NCI-H1105 treated with DMSO at 0.1 percent for 48 hours (cell line): ENCODE data around the gene ZNF664.

ENCODE experiments used
- DNase-seq: peaks from one replicate; lab custom pipeline; 2025; lab: John Stamatoyannopoulos, UW

ZNF664 gene

DNA sequence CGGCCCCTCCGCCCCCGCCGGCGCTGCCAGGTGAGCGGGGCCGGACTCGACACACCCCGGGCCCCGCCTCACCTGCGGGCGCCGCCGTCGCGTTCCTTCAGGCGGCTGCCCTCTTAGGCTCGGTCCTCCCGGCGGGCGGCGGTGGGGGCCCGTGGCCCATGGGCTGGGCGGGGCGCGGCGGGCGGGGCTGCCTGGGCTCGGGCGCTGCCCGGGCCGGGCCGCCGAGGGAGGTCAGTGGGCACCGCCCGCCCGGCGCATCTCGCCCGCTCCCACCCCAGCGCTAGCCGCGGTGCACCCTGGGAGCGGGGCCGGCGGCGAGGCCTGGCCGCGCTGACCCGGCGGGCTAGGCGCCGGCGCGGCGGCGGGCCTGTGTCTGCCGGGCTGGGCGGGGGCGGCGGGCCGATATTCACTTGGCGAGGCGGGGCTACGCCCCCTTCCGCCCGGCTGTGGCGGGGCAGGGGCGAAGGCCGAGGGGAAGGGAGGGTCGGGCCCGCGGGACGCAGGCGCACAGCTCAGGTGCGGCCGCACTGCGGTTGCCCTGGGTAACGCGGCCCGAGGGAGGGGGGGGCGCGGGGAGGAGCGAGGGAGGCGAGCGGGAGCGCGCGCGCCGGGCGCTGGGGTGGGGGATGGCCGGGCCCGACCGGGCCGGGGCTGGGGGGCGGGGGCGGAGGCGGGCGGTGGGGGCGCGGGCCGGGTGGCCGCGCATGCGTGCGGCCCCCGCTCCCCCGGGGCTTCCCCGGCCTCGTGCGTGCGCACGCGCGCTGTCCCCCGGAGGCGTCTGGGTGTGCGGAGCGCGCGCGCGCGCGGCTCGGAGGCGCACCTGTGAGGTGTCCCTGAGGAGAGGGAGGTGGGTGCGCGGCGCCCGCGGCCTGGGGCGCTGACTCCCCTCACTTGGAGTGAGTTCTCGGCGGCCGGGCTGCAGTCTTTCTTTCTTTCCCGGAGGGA lies at the start of gene ZNF664, which contains the start of gene CCDC92:
Gene ZNF664 (plus strand): TSS at position 759 of the 945 bp plus-strand sequence. CDS start 38,930 bp downstream, outside the sequence.
Gene CCDC92 (minus strand): TSS at position 375 of the 945 bp plus-strand sequence. CDS start 28,526 bp downstream, outside the sequence.
- peak; percentile 93 for DNase-seq

DNA sequence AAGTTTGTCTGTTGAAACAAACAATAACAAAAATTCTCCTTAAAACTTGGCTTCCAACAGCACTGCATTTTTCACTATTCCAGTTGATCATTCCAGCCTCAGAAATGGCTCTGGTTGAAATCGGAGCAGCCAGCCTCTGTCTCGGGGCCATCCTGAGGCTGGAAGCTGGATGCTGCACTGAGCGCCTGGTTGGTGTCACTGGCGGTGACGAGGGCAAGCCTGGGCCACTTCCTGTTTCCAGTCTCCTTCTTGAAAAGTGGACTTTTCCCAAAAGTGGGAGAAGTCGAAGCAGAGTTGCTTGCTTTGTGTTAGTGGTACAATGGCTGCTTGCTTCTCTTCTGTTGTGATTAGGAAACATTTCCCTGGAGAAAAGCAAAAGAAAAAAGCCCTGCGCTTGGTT lies 49.1 kb upstream of the ZNF664 start:
- DNase-seq: no peak

DNA sequence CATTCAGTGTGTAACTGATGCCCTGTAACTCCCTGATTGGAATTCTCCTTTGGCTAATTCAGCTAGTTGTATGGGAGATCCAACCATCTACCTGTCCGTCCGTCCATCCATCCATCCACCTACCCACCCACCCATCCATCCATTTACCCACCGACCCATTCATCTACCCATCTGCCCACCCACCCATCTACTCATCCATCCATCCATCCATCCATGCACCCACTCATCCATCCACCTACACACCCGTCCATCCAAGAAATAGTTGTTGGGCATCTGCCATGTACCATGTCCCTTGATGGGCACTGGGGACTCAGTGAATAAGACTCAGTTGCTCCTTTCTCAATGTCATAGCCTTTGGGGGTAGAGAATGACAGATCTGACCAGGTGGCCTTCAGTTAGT lies 48.5 kb upstream of the ZNF664 start:
- DNase-seq: no peak

DNA sequence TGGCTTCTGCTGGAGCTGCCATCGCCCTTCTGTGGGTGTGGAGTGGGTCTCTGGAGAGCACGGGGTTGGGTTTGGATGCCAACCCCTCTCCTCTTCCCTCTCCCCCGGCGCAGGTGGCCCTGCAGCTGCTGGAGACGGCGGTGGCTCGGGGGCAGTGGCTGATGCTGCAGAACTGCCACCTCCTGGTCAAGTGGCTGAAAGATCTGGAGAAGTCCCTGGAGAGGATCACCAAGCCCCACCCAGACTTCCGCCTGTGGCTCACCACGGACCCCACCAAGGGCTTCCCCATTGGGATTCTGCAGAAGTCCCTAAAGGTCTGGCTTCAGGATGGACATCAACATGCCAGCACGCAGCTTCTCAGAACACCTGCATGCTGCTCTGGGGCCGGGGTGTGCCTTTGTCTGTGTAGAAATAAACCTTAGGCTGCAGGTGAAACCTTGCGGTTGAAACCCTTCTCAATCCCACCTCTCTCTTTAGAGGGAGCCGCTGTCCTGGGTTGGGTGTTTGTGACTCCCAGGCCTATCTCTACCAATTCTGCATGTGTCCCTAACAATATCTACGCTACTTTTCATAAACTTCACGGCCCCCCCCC lies 44.6 kb upstream of the ZNF664 start:
- DNase-seq: peak; percentile 37

DNA sequence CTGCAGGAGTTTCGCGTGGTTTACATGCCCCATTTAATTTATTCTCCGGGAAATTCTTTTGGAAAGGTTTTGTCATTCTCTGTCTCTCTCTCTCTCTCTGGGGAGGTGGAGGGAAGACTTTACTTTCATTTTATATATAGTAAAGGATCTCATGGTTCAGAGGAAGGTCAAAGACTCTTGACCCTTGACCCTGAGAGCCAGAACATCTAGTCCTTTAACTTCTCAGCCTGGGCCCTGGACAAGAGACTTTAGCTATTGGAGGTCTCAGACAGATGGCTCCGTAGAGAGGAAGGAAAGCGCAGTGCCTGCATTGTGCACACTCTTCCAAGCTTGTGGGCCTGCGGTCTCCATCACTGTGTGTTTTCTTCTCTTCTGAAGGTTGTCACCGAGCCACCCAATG lies 44.1 kb upstream of the ZNF664 start:
- DNase-seq: no peak

DNA sequence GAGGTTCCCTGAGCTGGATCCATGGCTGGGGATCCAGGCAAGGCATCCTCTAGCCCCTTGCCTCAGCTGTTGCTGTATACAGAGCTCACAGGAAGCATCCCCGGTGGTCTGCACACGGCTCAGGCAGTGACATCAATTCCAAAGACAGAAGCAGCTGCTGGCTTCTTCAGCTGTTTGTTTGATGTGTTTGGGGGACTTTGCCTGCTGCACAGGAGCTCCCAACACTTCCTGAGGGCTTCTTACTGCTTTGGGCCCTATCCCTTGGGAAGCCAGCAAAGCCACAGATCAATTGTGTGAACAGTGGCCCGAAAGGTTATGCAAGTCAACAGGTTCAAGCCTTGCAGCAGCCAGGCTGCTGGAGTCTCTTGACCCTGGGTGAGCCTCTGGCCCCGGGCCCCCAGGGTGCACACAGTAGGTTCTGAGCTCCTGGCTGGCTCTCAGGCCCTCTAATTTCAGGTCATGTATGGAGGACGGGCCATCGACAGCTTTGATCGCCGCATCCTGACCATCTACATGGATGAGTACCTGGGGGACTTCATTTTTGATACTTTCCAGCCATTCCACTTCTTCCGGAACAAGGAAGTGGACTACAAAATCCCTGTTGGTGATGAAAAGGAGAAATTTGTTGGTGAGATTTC lies 43.0 kb upstream of the ZNF664 start:
- DNase-seq: no peak

DNA sequence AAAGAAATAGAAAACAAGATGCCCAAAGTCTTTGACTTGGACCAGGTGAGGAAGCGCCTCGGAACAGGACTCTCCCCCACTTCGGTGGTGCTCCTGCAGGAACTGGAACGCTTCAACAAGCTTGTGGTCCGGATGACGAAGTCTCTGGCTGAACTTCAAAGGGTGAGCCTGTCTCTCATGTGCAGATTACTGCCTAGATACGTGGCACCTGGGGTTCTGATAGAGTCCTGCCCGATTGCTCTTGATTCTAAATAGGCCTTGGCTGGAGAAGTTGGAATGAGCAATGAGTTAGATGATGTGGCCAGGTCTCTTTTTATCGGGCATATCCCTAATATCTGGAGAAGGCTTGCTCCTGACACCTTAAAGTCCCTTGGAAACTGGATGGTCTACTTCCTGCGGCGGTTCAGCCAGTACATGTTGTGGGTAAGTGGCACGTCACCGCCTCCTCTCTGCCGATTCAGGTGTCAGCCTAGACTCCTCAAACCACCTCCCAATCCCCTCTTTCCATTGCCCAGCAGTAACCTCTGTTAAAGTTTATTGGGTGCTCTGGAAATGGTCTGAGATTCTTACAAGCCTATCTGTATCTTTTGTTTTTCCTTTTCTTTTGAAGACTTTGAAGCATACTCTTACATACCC lies 41.2 kb upstream of the ZNF664 start:
- no peak for DNase-seq

DNA sequence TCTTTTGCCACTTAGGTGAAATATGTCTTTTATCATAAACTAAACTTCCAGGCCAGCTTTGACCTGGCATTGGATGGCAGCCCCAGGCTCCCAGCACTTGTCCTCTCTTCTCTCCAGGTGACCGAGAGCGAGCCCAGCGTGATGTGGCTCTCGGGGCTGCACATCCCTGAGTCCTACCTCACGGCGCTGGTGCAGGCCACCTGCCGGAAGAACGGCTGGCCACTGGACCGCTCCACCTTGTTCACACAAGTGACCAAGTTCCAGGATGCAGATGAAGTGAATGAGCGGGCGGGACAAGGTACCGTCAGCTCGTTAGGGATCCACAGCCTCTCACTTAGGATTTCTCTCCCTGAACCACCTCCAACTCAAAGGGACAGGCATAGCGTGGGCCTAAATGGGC lies 39.8 kb upstream of the ZNF664 start:
- DNase-seq: no peak

DNA sequence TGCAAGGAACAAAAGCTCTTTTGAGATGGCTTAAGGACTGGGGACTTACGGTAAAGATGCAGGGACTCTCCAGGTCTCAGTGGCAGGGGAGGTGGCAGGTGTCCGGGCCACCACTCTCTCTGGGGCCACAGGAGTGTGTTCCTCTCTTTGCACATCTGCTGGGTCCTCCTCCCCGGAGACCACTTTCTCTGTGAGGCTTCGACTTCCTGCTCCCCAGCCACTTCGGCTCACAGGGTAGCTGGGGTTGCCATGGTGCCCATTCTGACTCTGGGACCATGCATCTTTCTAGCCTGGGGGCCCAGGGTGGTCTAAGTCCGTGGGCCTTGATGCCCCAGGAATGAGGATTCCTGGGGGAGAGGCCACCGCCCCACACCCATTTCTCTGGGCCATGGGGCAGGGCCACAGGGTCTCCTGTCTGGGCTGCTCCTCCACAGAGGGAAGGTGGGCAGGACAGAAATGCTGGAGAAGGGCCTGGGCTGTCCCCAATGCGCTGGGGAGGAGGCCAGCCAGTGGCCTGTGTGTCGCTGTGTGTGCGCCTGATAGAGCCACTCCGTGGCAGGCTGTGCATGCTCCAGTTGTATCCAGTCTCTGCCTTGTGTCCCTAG lies 38.9 kb upstream of the ZNF664 start:
- no peak for DNase-seq

DNA sequence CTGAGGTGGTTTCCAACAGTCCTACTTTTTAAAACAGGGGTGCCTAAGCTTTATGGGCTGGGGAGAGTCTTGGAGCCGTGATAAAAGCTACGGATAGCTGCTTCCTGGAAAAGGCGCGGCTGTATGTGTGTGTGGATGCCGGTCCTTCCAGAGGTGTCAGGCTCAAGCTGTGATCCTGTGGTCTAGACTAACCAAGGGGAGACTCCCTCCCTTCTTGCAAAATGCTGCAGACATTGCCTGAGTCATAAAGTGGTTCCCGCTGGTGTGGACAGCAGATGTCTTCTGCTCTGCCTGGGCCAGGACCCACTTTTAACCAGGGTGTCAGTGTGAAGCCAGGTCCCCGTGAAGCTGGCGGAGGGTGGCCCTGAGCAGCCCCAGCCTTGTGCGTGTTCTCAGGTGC lies 38.2 kb upstream of the ZNF664 start:
- DNase-seq: no peak

DNA sequence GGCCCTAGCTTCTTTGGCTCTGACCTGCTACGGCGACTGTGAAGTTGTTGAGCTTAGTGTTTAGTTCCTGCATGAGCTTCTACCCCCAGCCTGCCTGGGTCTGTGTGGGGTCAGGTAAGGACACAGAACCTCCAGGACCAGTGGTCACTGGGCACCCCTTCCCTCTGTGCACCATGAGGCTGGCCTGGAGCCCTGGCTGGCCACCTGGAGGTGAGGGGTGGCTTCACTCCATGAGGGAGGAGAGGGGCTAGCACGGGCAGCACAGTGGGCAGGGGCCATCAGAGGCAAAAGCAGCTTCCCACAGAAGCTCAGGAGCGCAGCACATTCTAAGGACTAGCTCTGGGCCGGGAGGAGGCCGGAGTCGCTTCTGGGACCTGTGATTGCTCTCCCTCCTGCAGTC lies 37.1 kb upstream of the ZNF664 start:
- no peak for DNase-seq

DNA sequence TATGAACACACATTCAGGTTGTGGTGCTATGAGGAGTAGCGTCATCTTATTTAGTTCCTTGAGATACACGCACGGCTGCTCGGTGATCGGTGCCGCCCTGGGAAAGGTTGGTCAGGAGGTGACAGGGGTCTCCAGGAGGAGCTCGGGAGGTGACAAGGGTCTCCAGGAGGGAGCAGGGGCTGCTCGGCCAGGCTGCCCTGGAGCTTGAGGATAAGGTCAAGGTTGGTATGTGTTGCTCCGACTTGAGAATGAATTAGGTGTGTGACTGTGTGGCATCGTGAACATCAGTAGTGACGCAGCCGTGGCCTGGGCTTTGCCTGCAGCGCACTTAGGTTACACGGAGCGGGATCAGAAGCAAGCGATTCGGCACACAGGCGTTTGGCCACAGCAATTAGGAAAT lies 36.5 kb upstream of the ZNF664 start:
- DNase-seq: no peak

DNA sequence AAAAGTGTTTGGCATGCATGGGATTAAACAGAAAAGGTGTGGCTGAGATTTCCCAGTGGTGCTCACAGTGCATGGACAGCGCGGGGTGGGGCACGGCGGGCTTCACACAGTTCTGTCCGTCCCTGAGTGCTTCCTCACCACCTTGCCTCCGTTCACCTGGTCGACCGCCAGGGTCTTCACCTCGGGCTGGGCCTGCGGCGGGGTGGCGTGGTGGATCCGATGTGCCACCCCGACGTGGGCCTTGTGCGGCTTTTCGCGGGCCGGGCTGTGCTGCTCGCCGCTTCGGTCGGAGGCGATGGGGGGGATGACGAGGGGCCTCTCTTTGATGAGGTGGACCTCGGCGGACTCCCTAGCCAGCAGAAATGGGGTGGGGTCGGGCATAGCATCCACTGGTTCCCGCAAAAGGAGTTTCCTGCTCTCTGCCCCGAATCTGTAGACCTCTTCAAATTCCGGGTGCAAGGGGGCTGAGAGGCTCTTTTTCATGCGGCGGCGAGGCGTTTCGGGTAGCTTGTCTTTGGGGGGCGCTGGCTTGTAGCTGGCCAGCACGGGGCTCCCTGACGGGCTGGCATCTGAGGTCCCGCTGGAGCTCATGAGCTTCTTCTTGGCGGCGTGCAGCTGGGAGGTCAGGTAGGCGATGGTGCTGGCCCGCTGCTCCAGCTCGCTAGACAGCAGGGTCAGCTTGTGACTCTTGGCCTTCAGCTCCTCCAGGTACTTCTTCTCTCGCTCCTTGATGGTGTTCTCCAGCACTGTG lies 35.9 kb upstream of the ZNF664 start:
- no peak for DNase-seq

DNA sequence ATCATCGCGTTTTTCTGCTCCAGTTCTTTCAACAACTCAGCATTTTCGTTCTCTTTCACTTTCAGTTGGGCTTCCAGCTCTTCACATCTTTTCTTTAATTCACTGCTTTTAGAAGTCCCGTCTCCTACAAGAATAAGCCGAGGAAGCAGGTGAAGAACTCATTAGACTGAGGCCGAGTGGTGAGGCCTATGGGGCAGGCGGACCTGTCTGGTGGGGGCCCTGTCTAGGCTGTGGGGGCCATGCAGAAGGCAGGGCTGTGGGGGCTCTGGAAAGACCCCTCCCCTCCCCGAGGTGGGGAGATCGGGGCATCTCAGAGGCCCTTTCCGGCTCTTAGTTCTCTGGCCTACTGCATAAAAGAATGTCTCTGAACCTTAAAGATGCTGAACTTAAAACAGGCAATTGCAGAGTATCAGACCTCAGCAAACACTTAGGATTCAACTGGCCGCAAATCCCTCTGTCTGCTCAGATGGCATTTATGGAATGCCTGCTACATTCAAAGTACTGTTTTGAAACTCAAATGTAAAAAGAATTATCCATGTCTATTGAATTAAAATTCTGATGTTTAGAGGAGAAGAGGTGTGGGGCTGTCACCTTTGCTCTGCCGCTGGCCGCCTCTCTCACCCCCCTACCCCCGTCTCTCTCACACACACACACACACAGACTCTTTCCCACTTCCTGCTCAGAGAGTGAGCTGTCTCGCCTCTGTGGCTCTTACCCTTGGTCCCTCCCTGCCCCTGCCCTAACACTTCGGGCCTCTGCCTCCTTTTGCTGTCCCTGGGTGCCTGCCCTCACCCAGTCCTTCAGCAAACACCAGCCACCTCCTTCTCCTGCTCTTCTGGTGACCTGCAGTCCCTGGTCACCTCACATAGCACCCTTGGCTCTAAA lies 35.1 kb upstream of the ZNF664 start:
- DNase-seq: no peak

DNA sequence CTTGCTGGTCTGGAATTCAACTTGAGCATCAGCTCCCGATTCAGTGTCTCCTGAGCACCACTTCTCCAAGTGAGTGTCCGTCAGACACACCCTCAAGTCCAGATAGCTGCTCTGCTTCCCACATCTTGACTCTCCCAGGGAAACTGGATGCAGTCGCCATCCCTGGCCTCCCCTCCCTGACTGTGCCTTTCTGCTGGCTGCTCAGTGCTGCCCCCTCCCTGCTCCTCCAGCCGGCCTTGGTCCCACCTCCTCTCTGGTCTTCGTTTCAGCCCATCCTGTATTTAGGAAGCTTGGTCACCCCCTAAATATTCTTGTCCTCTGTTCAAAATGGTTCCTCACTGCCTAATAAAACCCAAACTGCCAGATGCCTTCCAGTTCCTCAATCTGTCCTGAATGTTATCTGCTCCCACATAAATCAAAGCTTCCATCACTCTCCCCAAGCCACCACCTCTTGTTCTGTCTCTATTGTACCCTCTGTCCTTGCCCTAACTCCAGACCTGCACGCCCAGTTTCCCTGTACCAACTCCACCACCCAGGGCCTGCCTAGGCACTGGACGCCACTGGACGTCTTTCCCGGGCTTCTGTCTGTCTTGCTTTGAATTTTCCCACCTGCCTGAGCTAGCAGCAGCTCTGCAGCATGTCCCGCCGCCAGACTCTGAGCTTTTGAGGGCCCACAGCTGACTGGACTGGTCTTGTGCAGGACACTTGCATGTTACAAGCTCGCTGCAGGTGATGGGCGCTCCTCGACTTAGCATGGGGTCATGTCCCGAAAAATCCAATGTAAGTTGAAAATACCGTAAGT lies 34.1 kb upstream of the ZNF664 start:
- no peak for DNase-seq

DNA sequence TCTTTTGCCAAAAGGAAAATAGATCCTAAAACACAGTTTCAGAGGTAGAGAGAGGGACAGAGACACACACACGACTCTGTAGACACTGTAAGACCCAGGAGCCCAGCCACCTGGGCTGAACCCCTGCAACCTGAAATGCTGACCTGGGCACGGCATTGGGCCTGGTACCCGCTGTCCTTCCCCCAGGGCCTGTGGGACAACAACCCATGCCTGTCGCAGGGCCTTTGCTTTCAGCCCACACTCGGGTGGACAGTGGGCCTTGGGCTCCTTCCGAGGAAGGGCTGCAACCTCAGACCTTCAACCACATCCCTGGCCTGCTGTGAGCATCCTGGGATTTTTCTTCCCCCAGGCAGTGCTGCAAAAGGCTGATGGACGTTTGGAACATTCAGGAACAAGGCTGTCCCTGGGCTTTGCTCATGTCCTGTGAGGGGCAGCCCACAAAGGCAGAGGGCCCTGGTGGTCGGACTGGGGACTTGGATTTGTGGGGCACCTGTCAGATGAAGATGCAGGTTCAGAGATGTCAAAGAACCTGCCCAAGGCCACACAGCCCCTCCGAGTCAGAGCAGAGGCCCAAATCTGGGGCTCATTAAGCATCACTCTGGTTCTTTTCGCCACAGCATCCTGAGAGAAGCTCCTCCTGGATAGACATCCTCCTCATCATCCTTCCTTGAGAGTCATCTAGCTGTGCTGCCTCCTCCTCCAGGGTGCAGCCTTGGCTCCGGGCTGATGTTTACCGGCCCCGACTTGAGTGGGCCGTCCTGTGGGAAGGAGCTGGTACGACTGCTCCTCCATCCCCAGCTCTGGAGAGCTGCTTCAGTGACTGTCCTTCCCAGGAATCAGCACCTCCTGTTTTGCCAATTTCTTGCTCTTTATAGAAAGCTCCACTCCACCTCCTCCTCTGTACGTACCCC lies 33.0 kb upstream of the ZNF664 start:
- no peak for DNase-seq

DNA sequence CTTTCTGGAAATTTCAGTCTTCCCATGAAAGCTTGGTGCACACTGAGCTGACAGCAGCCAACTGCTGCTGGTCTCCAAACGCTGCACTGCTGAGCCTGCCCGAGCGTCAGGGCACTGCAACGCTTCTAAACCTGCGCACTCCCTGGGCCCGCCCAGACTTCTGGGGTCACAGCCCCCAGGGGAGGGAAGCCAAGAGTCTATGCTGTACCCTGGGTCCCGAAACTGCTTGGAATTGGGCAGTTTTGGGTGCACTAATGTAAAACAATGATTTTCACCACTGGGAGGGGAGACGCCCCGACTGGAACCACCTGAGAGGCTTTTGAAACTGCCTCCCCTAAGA lies 32.4 kb upstream of the ZNF664 start:
- DNase-seq: no peak

DNA sequence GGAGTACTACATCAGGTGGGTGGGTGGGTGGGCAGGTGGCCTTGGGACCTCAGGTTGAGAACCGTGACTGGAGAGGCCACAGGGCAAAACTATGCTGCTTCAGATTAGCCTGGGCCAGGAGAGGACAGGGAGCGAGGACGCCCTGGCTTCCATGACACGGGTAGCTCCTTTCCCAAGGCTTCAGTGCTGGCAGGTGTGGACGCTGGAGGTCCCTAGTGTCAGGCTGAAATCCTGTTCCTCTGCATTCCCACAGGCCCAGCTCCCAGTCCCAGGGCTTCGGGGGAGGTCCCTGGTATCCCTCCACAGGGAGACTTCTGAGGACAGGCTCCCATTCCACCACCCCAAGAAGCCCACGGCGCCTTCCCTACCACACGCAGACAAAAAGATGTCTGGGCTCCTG lies 32.0 kb upstream of the ZNF664 start:
- DNase-seq: no peak
